ENCODE data around the gene ETFDH.
"Not testable (repeated sequence)": the region's sequence is repeated elsewhere in the genome, so short reads cannot be mapped to it uniquely, and the experiment has no call there.

The ETFDH gene

DNA sequence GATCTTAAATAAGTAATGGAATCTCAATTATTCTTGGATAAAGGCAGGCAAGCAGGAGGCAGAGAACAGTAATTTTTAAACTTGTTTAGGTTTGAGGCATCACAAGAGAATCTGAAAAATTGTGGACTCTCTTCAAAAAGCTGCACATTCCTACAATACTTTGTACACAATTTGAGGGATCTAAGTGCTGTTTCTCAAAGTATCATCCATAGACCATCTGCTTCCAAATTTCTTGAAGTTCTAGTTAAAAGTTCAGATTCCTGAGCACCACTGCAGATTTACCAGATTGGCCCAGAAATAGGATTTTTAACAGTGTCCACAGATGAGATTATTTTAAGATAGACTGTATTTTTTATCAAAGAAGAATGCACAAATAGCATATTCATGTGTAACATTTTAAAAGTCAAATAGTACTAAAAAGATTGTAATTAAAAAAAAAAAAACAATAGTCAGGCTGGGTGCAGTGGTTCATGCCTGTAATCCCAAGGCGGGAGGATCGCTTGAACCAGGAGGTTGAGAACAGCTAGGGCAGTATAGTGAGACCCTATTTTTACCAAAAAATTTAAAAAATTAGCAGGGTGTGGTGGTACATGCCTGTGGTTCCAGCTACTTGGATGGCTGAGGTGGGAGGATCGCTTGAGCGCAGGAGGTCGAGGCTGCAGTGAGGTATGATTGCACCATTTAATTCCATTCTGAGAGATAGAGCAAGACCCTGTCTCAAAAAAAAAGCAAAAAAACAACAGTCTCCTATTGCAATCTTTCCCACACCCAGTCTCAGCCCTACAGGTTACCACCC lies 82.5 kb downstream of the ETFDH start:
- DNase-seq (ENCODE audit: low read depth in 3 of 3) = no peak

DNA sequence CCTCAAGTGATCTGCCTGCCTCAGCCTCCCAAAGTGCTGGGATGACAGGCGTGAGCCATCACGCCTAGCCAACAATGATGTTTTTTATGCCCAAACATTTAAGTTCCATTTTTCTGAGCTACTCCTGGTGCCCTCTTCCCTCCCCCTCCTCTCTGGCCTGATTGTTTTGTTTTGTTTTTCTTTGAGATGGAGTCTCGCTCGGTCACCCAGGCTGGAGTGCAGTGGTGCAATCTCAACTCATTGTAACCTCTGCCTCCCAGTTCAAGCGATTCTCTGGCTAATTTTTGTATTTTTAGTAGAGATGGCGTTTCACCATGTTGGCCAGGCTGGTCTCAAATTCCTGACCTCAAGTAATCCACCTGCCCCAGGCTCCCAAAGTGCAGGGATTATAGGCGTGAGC lies 83.7 kb downstream of the ETFDH start:
- not testable (repeated sequence) for DNase-seq (ENCODE audit: low read depth in 3 of 3)

DNA sequence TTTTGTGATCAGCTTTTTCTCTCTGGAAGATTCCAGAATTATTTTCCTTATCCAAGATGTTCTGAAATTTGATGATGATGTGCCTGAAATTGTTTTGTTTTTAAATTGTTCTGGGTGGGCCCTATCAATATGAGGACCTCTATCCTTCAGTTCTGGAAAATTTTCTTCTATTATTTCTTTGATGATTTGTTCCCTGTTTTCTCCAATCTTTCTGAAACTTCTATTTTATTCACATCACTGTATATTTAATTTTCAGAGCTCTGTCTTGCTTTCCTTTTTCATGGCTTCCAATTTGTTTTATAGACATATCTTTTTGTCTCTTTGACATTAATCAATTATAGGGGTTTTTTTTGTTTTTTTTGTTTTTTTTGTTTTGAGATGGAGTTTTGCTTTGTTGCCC lies 84.5 kb downstream of the ETFDH start:
- no peak for DNase-seq (ENCODE audit: low read depth in 3 of 3)

GRCh38 chr4:158758142-158758541 lies 86.0 kb downstream of the ETFDH start:
- DNase-seq (ENCODE audit: low read depth in 3 of 3) = no peak

DNA sequence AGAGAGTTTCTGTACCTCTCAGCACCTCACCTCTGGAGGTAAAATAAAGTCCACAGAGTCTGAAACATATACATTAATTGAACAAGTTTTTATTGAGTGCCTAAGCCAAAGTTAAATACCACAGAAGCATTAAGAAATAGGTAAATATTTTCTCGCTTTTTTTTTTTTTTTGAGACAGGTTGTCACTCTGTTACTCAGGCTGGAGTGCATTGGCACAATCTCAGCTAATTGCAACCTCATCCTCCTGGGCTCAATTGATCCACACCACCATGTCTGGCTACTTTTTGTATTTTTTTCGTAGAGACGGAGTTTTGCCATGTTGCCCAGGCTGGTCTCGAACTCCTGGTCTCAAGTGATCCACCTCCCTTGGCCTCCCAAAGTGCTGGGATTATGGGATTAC lies 86.6 kb downstream of the ETFDH start:
- DNase-seq (ENCODE audit: low read depth in 3 of 3) = no peak
